GM18526 (cell line): ENCODE data around the gene DCPS.
A peak's percentile ranks its signal among the peaks of the same experiment; 100 is the strongest.

Experiments used
- POLR2A ChIP-seq: IDR thresholded peaks from 3 replicates; pipeline ENCODE4 v1.6.1; 2011; ENCODE audit not compliant: insufficient read length; ENCODE audit errors: extremely low read depth

Gene DCPS

GRCh38 chr11:126282361-126282735, 21.5 kb upstream of the DCPS start:
- no peak for TF ChIP-seq POLR2A

- peak; percentile 71 for TF ChIP-seq POLR2A
These were observed 20.9 kb upstream of the DCPS start, which contains the start of gene TIRAP for GRCh38 chr11:126282736-126283591. TIRAP (plus strand) TSS chr11:126283093; CDS start chr11:126290895, 7,802 bp downstream.

GRCh38 chr11:126284829-126285228, 19.0 kb upstream of the DCPS start:
- TF ChIP-seq POLR2A, result no peak

- no peak for TF ChIP-seq POLR2A
These were observed 15.6 kb upstream of the DCPS start for GRCh38 chr11:126288237-126288636.

GRCh38 chr11:126290887-126291286, 13.0 kb upstream of the DCPS start:
- no peak for TF ChIP-seq POLR2A

- TF ChIP-seq POLR2A, result no peak
These were observed 10.1 kb upstream of the DCPS start for GRCh38 chr11:126293726-126294125.

- no peak for TF ChIP-seq POLR2A
These were observed 6.9 kb upstream of the DCPS start for GRCh38 chr11:126297004-126297403.

GRCh38 chr11:126304457-126305075, 706 bp downstream of the DCPS start:
- TF ChIP-seq POLR2A, result no peak

GRCh38 chr11:126305699-126306098, 1.8 kb downstream of the DCPS start:
- no peak for TF ChIP-seq POLR2A

GRCh38 chr11:126307706-126308105, 3.8 kb downstream of the DCPS start:
- TF ChIP-seq POLR2A, result no peak

GRCh38 chr11:126308271-126308671, 4.4 kb downstream of the DCPS start:
- TF ChIP-seq POLR2A, result no peak

GRCh38 chr11:126310200-126310991, 6.5 kb downstream of the DCPS start:
- no peak for TF ChIP-seq POLR2A

- TF ChIP-seq POLR2A, result no peak
These were observed 7.1 kb downstream of the DCPS start for GRCh38 chr11:126310992-126311310.

GRCh38 chr11:126311401-126312291, 7.8 kb downstream of the DCPS start:
- TF ChIP-seq POLR2A, result no peak

GRCh38 chr11:126312961-126313360, 9.1 kb downstream of the DCPS start:
- TF ChIP-seq POLR2A, result no peak
